Stimulated activated CD8-positive, alpha-beta memory T cell treated with anti-CD3 and anti-CD28 coated beads, Interleukin-12 subunit alpha, Interleukin-12 subunit beta, amount 100 ng/mL, for 24 hours (primary cell): ENCODE data around the gene NID1.
"Not testable (repeated sequence)": the region's sequence is repeated elsewhere in the genome, so short reads cannot be mapped to it uniquely, and the experiment has no call there.

Source experiments
- DNase-seq: peaks from one replicate; pipeline ENCODE4 v3.0.0-alpha.2; 2020; ENCODE audit errors: extremely low read depth

The NID1 gene

DNA sequence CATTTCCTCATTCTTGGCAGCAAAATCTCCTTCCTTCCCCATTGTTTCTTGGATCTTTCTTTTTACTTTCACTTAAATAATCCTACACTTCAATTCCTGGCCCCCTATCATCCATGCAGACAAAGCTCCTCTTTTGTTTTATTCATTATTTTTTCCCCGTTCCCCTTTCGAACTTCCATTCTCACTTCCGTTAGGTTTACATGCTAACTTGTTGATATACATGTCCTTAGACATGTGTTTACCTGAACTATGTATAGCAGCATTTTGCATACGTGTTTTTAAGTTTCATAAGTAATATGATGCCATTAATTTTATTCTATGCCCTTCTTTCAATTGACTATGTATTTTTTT lies 131.1 kb downstream of the NID1 start:
- DNase-seq, result no peak

DNA sequence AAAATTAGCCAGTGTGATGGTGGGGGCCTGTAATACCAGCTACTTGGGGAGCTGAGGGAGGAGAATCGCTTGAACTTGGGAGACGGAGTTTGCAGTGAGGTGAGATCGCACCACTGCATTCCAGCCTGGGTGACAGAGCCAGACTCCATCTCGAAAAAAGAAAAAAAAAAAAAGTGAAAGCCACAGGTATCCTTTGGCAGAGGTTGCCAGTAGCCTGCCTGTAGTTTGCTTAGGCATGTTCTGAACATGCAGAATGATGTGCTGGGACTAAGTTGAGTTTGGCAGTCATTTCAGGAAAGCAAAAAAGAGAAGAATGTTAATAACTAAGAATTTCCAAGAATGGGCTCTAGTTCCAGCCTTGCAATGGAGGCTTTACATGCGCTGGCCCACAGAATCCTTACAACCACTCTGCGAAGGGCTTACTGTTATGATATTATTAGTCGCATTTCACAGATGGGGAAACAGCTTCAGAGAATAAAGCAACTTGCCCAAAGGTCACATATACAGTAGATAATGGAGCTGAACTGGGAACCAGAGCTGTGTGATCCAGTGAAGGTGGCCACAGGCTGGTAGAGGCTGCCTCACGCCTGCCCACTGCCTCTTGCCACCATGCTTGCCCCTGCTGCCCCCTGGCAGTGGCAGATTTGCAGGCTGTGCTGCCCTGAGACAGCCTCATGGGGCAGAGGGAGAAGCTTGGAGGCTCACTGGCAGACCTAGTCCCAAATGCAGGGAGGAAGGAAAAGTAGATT lies 131.7 kb downstream of the NID1 start:
- DNase-seq, result no peak

DNA sequence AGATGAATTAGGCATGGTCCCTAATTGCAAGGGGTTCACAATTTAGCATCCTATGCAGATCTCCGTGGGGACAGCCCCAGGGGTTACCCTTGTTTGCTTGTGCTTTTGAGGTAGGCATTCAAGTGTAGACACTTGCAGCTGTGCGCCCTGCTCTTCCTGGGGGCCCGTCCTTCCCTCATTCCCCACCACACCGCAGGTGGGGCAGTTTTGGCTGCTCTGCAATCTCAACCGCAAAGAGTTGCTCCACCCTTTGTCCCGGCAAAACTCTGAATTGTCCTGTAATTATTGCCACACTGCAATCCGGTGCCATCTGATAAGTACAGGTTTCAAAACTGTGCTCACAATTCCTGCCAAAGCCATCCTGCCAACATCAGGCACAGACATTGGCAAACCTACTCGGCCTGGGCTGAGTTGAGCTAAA lies 132.8 kb downstream of the NID1 start:
- no peak for DNase-seq

DNA sequence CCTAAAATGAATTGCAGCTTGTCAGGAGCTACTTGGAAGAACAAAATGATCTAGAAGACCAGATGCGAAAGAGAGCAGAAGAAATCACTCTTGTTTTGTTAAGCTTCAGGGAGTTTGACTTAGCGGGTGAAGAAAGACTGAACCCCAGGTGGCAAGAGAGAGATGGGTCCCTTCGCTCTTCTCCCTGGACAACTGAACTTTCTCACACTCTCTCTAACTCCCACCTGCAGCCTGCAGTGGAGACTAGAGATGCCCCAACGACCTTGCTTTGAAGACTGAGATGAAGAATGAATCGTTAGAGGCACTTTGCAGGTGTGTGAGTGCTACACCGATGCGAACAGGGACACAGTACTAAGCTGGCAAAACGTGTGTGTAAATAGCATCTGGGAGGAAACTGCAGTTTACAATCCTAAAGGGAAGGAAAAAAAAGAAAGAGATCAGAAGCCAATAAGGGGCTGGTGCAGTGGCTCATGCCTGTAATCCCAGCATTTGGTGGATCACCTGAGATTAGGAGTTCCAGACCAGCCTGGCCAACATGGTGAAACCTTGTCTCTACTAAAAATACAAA lies 133.6 kb downstream of the NID1 start:
- no peak for DNase-seq

DNA sequence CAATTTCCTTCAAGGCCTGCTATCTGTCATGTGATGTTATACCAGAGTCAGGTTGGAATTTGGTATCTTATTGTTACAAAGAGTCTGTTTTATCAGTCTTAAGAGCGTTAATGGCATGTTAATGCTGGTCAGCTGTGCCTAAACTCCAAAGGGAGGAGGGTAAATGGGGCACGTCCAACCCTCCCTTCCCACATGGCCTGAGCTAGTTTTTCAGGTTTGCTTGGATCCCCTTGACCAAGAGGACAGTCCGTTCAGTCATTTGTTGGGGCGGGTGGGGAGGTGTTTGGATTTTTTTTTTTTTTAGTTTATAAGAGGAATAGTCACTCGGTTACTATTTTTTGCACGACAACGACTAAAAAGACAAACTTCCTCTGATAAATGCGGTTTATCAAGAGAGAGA lies 134.3 kb downstream of the NID1 start:
- no peak for DNase-seq

DNA sequence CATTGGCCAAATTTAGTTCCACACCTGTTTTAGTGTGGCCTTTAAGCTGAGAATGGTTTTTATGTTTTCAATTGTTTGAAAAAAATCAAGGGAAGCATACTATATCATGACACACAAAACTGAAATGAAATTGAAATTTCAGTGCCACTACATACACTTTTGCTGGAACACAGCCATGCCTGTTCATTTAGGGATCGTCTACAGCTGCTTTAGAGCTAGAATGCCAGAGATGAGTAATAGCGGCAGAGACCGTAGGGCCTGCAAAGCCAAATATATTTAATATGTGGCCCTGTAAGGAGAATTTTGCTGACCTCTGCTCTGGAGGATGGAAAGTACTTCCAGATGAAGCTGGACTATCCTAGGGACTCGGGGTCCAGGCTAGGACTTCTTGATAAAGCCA lies 135.7 kb downstream of the NID1 start:
- DNase-seq, result no peak

DNA sequence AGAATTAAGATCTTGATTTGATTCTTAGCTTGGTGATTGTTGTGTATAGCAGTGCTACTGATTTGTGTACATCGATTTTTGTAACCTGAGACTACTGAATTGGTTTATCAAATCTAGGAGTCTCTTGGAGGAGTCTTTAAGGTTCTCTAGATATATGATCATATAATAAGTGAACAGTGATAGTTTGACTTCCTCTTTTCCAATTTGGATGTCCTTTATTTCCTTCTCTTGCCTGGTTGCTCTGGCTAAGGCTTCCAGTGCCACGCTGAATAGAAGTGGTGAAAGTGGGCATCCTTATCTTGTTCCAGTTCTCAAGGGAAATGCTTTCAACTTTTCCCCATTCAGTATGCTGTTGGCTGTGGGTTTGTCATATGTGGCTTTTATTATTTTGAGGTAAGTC lies 136.7 kb downstream of the NID1 start:
- DNase-seq, result no peak

DNA sequence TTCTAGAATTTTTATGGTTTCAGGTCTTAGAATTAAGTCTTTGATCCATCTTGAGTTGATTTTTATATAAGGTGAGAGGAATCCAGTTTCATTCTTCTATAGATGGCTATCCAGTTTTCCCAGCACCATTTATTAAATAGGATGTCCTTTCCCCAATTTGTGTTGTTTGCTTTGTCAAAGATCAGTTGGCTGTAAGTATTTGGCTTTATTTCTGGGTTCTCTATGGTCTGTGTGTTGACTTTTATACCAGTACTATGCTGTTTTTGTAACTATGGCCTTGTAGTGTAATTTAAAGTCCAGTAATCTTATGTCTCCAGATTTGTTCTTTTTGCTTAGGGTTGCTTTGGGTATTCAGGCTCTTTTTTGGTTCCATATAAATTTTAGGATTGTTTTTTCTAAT lies 137.3 kb downstream of the NID1 start:
- DNase-seq, result not testable (repeated sequence)
